Endothelial cell of umbilical vein (primary cell): Measurements from ENCODE around the gene SUDS3. TPM values are rescaled to one million over a fixed set of nuclear protein-coding genes. Genes with fewer than 3 reads are reported as not detected.

Experiments used
- BruUV-seq: library from RNA; stranded (reverse); fragments of 400-500 nt; replicated peaks from 2 replicates; lab custom pipeline; 2021; lab: Mats Ljungman, UMichigan
- CTCF ChIA-PET: fragments of 300-600, 350-600 bp; sonication (Branson Sonifier 250); formaldehyde crosslinking; loops from one replicate; lab custom pipeline; 2021; ENCODE audit warnings: antibody characterized with exemption, inconsistent platforms; lab: Charles Lee
- POLR2A ChIA-PET: fragments of 300-600, 350-600 bp; sonication (Branson Sonifier 250); formaldehyde crosslinking; loops from one replicate; lab custom pipeline; 2021; ENCODE audit warnings: antibody characterized with exemption, inconsistent platforms; lab: Charles Lee
- DNase-seq: peaks from one replicate; pipeline ENCODE4 v3.0.0-alpha.2; 2011; ENCODE audit warnings: low read depth, low spot score
- FAIRE-seq: peaks from 2 replicates; lab custom pipeline; 2011; peaks lifted over from hg19 to GRCh38; lab: Jason Lieb, UNC
- H2AFZ ChIP-seq: 2 replicates; pipeline ENCODE4 v1.6.0; 2012; ENCODE audit warnings: low read depth, low read length, control low read depth, inconsistent platforms
- H3K27ac ChIP-seq: 2 replicates; pipeline ENCODE4 v1.5.1; 2011; ENCODE audit warnings: low read depth, mild to moderate bottlenecking, control low read depth, low read length, moderate library complexity; ENCODE audit not compliant: insufficient read depth
- H3K27me3 ChIP-seq, 2 experiments: 2 replicates each; pipeline versions ENCODE4 v1.6.0 to v1.6.1; 2011; ENCODE audit warnings: low read length in 2 of 2, mixed read lengths in 1 of 2; ENCODE audit not compliant: control insufficient read depth in 2 of 2, insufficient read depth in 2 of 2
- H3K36me3 ChIP-seq, 2 experiments: 2 replicates in 1 of 2; 3 replicates in 1 of 2; pipeline ENCODE4 v1.5.1; 2011; ENCODE audit warnings: low read length in 2 of 2, mild to moderate bottlenecking in 1 of 2, moderate library complexity in 1 of 2; ENCODE audit not compliant: control insufficient read depth in 2 of 2, insufficient read depth in 2 of 2; ENCODE audit errors: extremely low read depth in 1 of 2
- H3K4me1 ChIP-seq: 3 replicates; pipeline ENCODE4 v1.5.1; 2011; ENCODE audit warnings: mild to moderate bottlenecking, low read length; ENCODE audit not compliant: control insufficient read depth, insufficient read depth; ENCODE audit errors: extremely low read depth
- H3K4me2 ChIP-seq: 2 replicates; pipeline ENCODE4 v1.6.1; 2011; ENCODE audit warnings: low read length, control low read depth, mixed read lengths; ENCODE audit not compliant: insufficient read depth
- H3K4me3 ChIP-seq, 3 experiments: fragments of 200-600 bp in 1 of 3; sonication (generic), shearing (Covaris generic) in 1 of 3; replicated peaks in 1 of 3; 2 replicates each; pipeline ENCODE4 v1.5.1; 2011 to 2016; ENCODE audit warnings: control low read depth in 3 of 3, low read length in 3 of 3, mild to moderate bottlenecking in 2 of 3, inconsistent platforms in 1 of 3, low read depth in 1 of 3, moderate library complexity in 1 of 3; ENCODE audit not compliant: insufficient read depth in 1 of 3
- H3K79me2 ChIP-seq: 2 replicates; pipeline ENCODE4 v1.6.0; 2012; ENCODE audit warnings: low read length, inconsistent platforms; ENCODE audit not compliant: control insufficient read depth, insufficient read depth
- H3K9ac ChIP-seq: replicated peaks from 2 replicates; pipeline ENCODE3; 2011; ENCODE audit warnings: low read length, control low read depth; ENCODE audit not compliant: insufficient read depth; ENCODE audit errors: extremely low read depth
- H3K9me1 ChIP-seq: replicated peaks from 3 replicates; pipeline ENCODE4 v1.6.0; 2011; ENCODE audit warnings: mild to moderate bottlenecking, low read length; ENCODE audit not compliant: control insufficient read depth, insufficient read depth; ENCODE audit errors: extremely low read depth
- H3K9me3 ChIP-seq: replicated peaks from 2 replicates; pipeline ENCODE4 v1.5.1; 2012; ENCODE audit warnings: low read length, inconsistent platforms; ENCODE audit not compliant: control insufficient read depth, insufficient read depth
- H4K20me1 ChIP-seq: replicated peaks from 2 replicates; pipeline ENCODE3; 2011; ENCODE audit warnings: mild to moderate bottlenecking, low read length; ENCODE audit not compliant: control insufficient read depth, insufficient read depth; ENCODE audit errors: extremely low read depth
- EZH2 ChIP-seq: IDR thresholded peaks from 2 replicates; pipeline ENCODE4 v1.6.1; 2012; ENCODE audit warnings: borderline replicate concordance, low read depth, mild to moderate bottlenecking, moderate library complexity, low read length, inconsistent platforms; ENCODE audit not compliant: severe bottlenecking
- FOS ChIP-seq: IDR thresholded peaks from 2 replicates; pipeline ENCODE4 v1.6.1; 2011; ENCODE audit warnings: mild to moderate bottlenecking, low read length, moderate library complexity, borderline replicate concordance; ENCODE audit not compliant: insufficient read depth
- GATA2 ChIP-seq: IDR thresholded peaks from 2 replicates; pipeline ENCODE4 v1.7.0; 2011; ENCODE audit warnings: low read depth, mild to moderate bottlenecking, moderate library complexity, mixed read lengths, low read length; ENCODE audit not compliant: insufficient read length, insufficient read depth
- JUN ChIP-seq: IDR thresholded peaks from 2 replicates; pipeline ENCODE4 v1.6.1; 2011; ENCODE audit warnings: borderline replicate concordance, low read depth; ENCODE audit not compliant: insufficient read length, insufficient read depth
- POLR2AphosphoS5 ChIP-seq: IDR thresholded peaks from 2 replicates; pipeline ENCODE4 v1.6.1; 2012; ENCODE audit warnings: low read depth, mild to moderate bottlenecking, control low read depth, low read length, moderate library complexity; ENCODE audit not compliant: insufficient read depth
- dilution Hi-C: fragments of 300-500 bp; cut with MboI; formaldehyde crosslinking; loops from one replicate; pipeline ENCODE4 v1.15.0; 2019; ENCODE audit warnings: low sequenced_read_pairs; ENCODE audit not compliant: extremely low pct_ligation_motif_present
- intact Hi-C: fragments of 100-400 bp; cut with micrococcal nuclease; formaldehyde crosslinking; loops from one replicate; pipeline ENCODE4 v1.10.0; 2022
- polyA plus RNA-seq, 4 experiments: library from polyadenylated mRNA; depleted of rRNA in 3 of 4; stranded (reverse) in 3 of 4; unstranded in 1 of 4; fragments of >200 nt; gene quantifications; 2 replicates each; pipeline versions ENCODE4 v1.2.1 to v1.2.3, GENCODE V29; 2011 to 2012; ENCODE audit warnings: missing spikeins in 1 of 4
- total RNA-seq: library from RNA; stranded (reverse); gene quantifications from 2 replicates; pipeline ENCODE4 v1.2.3, GENCODE V29; 2021

Gene SUDS3
- total and polyA plus RNA-seq, 2 donors (not counting 3 experiments of a cell fraction or from before 2014, with no cell fraction given) = 16.9 to 27.4 TPM

DNA sequence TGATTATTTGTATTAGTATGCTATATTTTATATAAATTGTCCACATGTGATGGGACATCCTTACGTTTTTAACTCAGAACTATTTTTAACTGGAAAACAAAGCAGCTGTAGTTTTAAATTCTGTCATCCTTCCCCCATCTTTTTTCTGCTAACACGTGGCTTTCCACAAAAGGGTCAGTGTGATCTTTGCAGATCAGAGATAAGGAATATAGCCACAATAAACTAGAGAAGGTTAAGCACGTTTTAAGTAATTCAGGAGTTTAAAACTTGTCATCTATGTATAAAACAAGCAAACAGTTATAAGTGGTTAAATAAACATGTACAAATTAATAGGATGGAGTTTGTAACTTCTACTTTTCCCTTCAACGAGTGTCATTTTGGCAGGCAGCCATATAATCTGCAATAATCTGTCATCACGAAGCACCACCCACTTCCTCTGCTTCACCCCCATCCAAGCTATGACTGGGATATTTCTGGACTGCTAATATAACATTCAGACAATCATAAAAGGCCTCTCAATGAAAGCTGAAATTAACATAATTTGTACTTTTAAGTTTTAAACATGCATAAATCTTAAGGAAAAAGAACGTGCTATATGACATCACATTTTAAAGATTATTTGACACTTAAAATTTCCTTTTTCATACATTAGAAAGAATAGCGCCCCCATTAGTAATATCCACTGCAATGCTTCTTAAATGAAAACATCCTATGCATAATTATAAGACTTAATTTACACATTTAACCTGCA lies 18.9 kb upstream of the SUDS3 start:
- ChIA-PET POLR2A (interaction anchor here (0.6 to 1.7 kb wide), 2 partner anchors 15 to 1934 kb away, joined by 4 to 7 read pairs; partner anchors contain the start of genes RNU4-2 and TAOK3), CTCF (interaction anchor here (0.6 to 5.0 kb wide), 11 partner anchors 8 to 174 kb away, joined by 3 to 37 read pairs (median 5); partner anchors contain the start of gene SUDS3)
- H3K4me3 ChIP-seq = peak overlapping the region in 1 of 3 experiments; percentile 72
- intact Hi-C loops (loop anchor here (2.0 kb wide), 3 partner anchors 15 to 51 kb away; no protein-coding TSS in a partner anchor), dilution Hi-C loops (no loop called here)
- no peak overlapping the region for H2AFZ ChIP-seq
- H3K9me3 ChIP-seq = no peaks in the 10 kb centered on the region
- DNase-seq (peak; percentile 70), FAIRE-seq (peak; percentile 67)
- H3K9ac ChIP-seq = no peak overlapping the region
- H3K9me1 ChIP-seq = no peaks in the 10 kb centered on the region
- BruUV-seq = no TSS peak
- peak; percentile 2 for TF ChIP-seq FOS
- TF ChIP-seq GATA2 = peak; percentile 76
- no peak for TF ChIP-seq JUN
- TF ChIP-seq POLR2AphosphoS5 = peak; percentile 25
- no peaks in the 10 kb centered on the region for H3K36me3 ChIP-seq
- H3K79me2 ChIP-seq = peaks cover 75% of the 10 kb centered on the region
- H3K27ac ChIP-seq = peak overlapping the region; percentile 50
- peaks cover 48% of the 10 kb centered on the region for H3K4me1 ChIP-seq
- H4K20me1 ChIP-seq = no peaks in the 10 kb centered on the region
- H3K27me3 ChIP-seq = no peaks in the 10 kb centered on the region
- H3K4me2 ChIP-seq = peak overlapping the region; percentile 83

DNA sequence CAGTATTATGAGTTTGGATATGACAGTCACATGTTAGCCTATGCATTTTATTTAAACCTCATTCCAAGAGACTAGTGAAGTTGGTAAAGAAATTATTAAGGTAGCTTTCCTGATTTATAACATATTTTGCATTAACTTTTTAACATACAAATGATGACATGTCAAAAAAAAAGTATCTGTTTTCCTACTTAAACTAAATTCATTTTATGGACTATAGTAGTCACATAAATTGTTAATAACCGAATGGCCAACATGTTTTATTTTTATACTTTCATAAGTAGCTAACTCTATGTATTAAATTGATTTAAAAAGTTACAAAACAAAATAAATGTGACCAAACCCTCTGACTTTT lies 18.4 kb upstream of the SUDS3 start:
- Histone ChIP-seq H3K4me1 (peaks cover 48% of the 10 kb centered on the region), H3K4me2 (peak overlapping the region; percentile 83), H4K20me1 (no peaks in the 10 kb centered on the region), H3K9me1 (no peaks in the 10 kb centered on the region), H3K27me3 (no peaks in the 10 kb centered on the region), H3K9ac (peak overlapping the region; percentile 67), H3K4me3 (peak overlapping the region in 2 of 3 experiments; percentile 29 to 72), H3K27ac (peak overlapping the region; percentile 50), H3K36me3 (no peaks in the 10 kb centered on the region), H2AFZ (no peak overlapping the region), H3K79me2 (peaks cover 73% of the 10 kb centered on the region), H3K9me3 (no peaks in the 10 kb centered on the region)
- ChIA-PET CTCF (interaction anchor here (1.0 to 5.0 kb wide), 11 partner anchors 8 to 175 kb away, joined by 3 to 37 read pairs (median 6); partner anchors contain the start of gene SUDS3), POLR2A (interaction anchor here (0.6 to 1.7 kb wide), 3 partner anchors 10 to 1933 kb away, joined by 3 to 7 read pairs (median 4); partner anchors contain the start of genes RNU4-2 and TAOK3)
- BruUV-seq = no TSS peak
- no peak for DNase-seq
- dilution Hi-C loops = no loop called here
- FAIRE-seq = no peak
- intact Hi-C loops = no loop called here
- TF ChIP-seq JUN (no peak), EZH2 (no peak)
